ENCODE results near the gene ERC2. TPM values are rescaled to one million over a fixed set of nuclear protein-coding genes. Genes with fewer than 3 reads are reported as not detected.

Gene ERC2
- total and polyA plus RNA-seq, 7 donors, result 0.52 to 5.7 (median 1.2) TPM; not detected in 2

- H3K4me1 ChIP-seq, result no peaks in the 10 kb centered on the region
- no peak for DNase-seq
- no peak overlapping the region for H3K4me3 ChIP-seq
- TF ChIP-seq EP300 (IDR thresholded peaks at IDR 0.05) (no peak), CTCF (IDR thresholded peaks at IDR 0.05) (no peak), POLR2A (IDR thresholded peaks at IDR 0.05) (no peak), POLR2AphosphoS5 (IDR thresholded peaks at IDR 0.05) (no peak)
- no peaks in the 10 kb centered on the region for H3K9me3 ChIP-seq
- H3K27ac ChIP-seq, result no peak overlapping the region
- H3K36me3 ChIP-seq, result no peaks in the 10 kb centered on the region
- intact Hi-C loops (cut with DNase I), result no loop called here
- no peaks in the 10 kb centered on the region for H3K27me3 ChIP-seq
- 76 to 84% methylated on average over 2 of the region's 2 CpGs for whole genome bisulfite sequencing, 2 donors
These were observed 525.4 kb downstream of the ERC2 start for GRCh38 chr3:55942868-55943267.

- Histone ChIP-seq H3K4me1 (no peaks in the 10 kb centered on the region), H3K9me3 (no peaks in the 10 kb centered on the region), H3K4me3 (no peak overlapping the region), H3K27me3 (no peaks in the 10 kb centered on the region), H3K27ac (no peak overlapping the region), H3K36me3 (no peaks in the 10 kb centered on the region)
- no peak for TF ChIP-seq POLR2AphosphoS5 (IDR thresholded peaks at IDR 0.05)
- no peak for TF ChIP-seq POLR2A (IDR thresholded peaks at IDR 0.05)
- TF ChIP-seq EP300 (IDR thresholded peaks at IDR 0.05), result no peak
- TF ChIP-seq CTCF (IDR thresholded peaks at IDR 0.05), result no peak
- DNase-seq, result no peak
- intact Hi-C loops (cut with DNase I), result no loop called here
- 91 to 92% methylated on average over 1 of the region's 1 CpG for WGBS, 2 donors
These were observed 529.0 kb downstream of the ERC2 start for GRCh38 chr3:55939287-55939686.

- WGBS, 2 donors, result 42 to 73% methylated on average over 2 of the region's 2 CpGs
- no peaks in the 10 kb centered on the region for H3K36me3 ChIP-seq
- DNase-seq, result no peak
- H3K9me3 ChIP-seq, result no peaks in the 10 kb centered on the region
- intact Hi-C loops (cut with DNase I), result no loop called here
- no peak overlapping the region for H3K4me3 ChIP-seq
- TF ChIP-seq EP300 (IDR thresholded peaks at IDR 0.05), result no peak
- no peak for TF ChIP-seq CTCF (IDR thresholded peaks at IDR 0.05)
- TF ChIP-seq POLR2A (IDR thresholded peaks at IDR 0.05), result no peak
- TF ChIP-seq POLR2AphosphoS5 (IDR thresholded peaks at IDR 0.05), result no peak
- no peaks in the 10 kb centered on the region for H3K4me1 ChIP-seq
- H3K27me3 ChIP-seq, result no peaks in the 10 kb centered on the region
- no peak overlapping the region for H3K27ac ChIP-seq
These were observed 531.0 kb downstream of the ERC2 start for GRCh38 chr3:55937301-55937700.

GRCh38 chr3:55936549-55937052 lies 531.7 kb downstream of the ERC2 start:
- no peaks in the 10 kb centered on the region for H3K9me3 ChIP-seq
- TF ChIP-seq EP300 (IDR thresholded peaks at IDR 0.05), result no peak
- TF ChIP-seq CTCF (IDR thresholded peaks at IDR 0.05), result no peak
- no peak for TF ChIP-seq POLR2A (IDR thresholded peaks at IDR 0.05)
- TF ChIP-seq POLR2AphosphoS5 (IDR thresholded peaks at IDR 0.05), result no peak
- DNase-seq, result no peak
- H3K4me1 ChIP-seq, result no peaks in the 10 kb centered on the region
- no peaks in the 10 kb centered on the region for H3K36me3 ChIP-seq
- H3K4me3 ChIP-seq, result no peak overlapping the region
- no peaks in the 10 kb centered on the region for H3K27me3 ChIP-seq
- intact Hi-C loops (cut with DNase I), result no loop called here
- no peak overlapping the region for H3K27ac ChIP-seq
- WGBS, 2 donors, result 86 to 87% methylated on average over 6 of the region's 6 CpGs

- no peaks in the 10 kb centered on the region for H3K27me3 ChIP-seq
- H3K9me3 ChIP-seq, result no peaks in the 10 kb centered on the region
- H3K4me3 ChIP-seq, result no peak overlapping the region
- TF ChIP-seq CTCF (IDR thresholded peaks at IDR 0.05) (no peak), EP300 (IDR thresholded peaks at IDR 0.05) (no peak), POLR2A (IDR thresholded peaks at IDR 0.05) (no peak), POLR2AphosphoS5 (IDR thresholded peaks at IDR 0.05) (no peak)
- intact Hi-C loops (cut with DNase I), result no loop called here
- no peaks in the 10 kb centered on the region for H3K36me3 ChIP-seq
- H3K4me1 ChIP-seq, result no peaks in the 10 kb centered on the region
- 94 to 95% methylated on average over 4 of the region's 4 CpGs for WGBS, 2 donors
- no peak for DNase-seq
- no peak overlapping the region for H3K27ac ChIP-seq
These were observed 533.0 kb downstream of the ERC2 start for GRCh38 chr3:55935241-55935640.
